WI38 (cell line): ENCODE measurements around the gene HIRA.

Source experiments
- H3K4me3 ChIP-seq: 2 replicates; pipeline ENCODE4 v1.5.1; 2011; ENCODE audit warnings: low read depth, mild to moderate bottlenecking, control low read depth, low read length
- TF ChIP-seq, protein P1 (sequence below): IDR thresholded peaks from 2 replicates; pipeline ENCODE4 v1.5.1; 2012; ENCODE audit warnings: low read depth, mild to moderate bottlenecking, control low read depth, low read length

Gene HIRA

GRCh38 chr22:19304547-19304946 lies 127.0 kb downstream of the HIRA start:
- no peak overlapping the region for H3K4me3 ChIP-seq
- TF ChIP-seq, protein P1, sequence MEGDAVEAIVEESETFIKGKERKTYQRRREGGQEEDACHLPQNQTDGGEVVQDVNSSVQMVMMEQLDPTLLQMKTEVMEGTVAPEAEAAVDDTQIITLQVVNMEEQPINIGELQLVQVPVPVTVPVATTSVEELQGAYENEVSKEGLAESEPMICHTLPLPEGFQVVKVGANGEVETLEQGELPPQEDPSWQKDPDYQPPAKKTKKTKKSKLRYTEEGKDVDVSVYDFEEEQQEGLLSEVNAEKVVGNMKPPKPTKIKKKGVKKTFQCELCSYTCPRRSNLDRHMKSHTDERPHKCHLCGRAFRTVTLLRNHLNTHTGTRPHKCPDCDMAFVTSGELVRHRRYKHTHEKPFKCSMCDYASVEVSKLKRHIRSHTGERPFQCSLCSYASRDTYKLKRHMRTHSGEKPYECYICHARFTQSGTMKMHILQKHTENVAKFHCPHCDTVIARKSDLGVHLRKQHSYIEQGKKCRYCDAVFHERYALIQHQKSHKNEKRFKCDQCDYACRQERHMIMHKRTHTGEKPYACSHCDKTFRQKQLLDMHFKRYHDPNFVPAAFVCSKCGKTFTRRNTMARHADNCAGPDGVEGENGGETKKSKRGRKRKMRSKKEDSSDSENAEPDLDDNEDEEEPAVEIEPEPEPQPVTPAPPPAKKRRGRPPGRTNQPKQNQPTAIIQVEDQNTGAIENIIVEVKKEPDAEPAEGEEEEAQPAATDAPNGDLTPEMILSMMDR = no peak

DNA sequence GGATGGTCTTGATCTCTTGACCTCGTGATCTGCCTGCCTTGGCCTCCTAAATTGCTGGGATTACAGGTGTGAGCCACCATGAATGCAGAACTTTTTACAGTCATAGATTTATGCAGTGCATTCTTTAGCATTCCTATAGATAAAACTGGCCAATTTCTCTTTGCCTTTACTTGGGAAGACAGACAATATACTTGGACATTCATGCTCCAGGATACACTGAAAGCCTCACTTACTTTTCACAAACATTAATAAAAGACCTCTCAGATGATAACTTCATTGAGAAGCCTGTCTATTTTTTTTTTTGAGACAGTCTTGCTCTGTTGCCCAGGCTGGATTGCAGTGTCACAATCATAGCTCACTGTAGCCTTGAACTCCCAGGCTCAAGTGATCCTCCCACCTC lies 127.7 kb downstream of the HIRA start:
- no peak overlapping the region for H3K4me3 ChIP-seq
- TF ChIP-seq, protein P1 = no peak

DNA sequence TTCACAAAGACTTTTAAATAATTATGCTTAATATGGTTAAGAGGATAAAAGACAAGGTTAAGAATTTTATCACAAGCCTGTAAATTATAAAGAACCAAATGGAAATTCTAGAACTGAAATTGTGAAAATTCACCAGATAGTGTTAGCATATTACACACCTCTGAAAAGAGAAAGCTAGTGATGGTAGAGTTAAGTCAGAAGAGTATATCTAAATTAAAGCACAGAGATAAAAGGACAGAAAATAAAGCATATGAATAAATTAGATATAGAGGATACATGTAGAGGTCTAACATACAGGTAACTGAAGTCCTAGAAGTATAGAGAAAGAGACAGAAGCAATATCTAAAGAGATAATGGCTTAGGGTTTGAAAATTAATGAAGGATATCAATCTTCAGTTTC lies 135.8 kb downstream of the HIRA start:
- TF ChIP-seq, protein P1 = no peak
- H3K4me3 ChIP-seq = no peak overlapping the region

GRCh38 chr22:19292458-19293230 lies 138.9 kb downstream of the HIRA start:
- H3K4me3 ChIP-seq = peak overlapping the region; percentile 72
- TF ChIP-seq, protein P1 = no peak

DNA sequence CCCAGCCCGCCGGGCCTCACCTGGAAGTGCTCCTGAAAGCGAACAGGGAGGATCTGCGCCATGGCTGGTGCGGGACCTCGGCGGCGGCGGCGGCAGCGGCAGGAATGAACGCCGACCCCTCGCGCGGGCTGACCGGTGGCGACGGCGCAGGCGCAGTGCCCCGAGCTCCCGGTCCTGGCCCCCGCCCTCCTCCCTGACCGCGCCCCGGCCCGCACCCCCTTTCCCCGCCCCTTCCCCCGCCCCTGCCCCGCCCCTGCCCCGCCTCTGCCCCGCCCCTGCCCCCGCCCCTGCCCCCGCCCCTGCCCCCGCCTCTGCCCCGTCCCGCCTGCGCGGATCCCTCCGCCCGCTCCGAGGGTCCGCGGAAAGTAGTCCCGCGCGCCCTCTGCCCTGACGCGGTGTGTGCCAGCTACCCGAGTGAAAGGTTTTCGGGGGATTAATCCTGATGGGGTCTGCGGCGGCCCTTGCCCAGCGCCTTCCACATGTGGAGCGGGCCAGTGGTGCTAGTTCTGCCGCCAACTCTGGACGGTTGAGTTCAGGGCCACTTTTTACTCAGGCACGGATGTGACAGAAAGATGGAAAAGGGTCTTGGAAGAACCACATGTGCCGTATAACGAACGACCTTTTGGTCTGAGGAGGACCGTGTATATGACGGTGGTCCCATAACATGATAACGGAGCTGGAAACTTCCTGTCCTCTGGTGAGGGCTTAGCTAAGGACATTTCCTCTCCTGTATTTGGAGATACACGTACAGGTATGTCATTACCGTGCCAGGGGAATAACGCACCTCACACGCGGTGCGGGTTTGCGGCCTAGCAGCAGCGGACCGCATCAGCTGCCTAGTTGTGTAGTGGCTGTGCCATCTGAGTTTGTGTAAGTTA lies 139.7 kb downstream of the HIRA start, which contains the start of gene CLTCL1:
CLTCL1 (minus strand) TSS at position 140 of the 878 bp plus-strand sequence; CDS start at position 62, 78 bp downstream.
- TF ChIP-seq, protein P1 = no peak

DNA sequence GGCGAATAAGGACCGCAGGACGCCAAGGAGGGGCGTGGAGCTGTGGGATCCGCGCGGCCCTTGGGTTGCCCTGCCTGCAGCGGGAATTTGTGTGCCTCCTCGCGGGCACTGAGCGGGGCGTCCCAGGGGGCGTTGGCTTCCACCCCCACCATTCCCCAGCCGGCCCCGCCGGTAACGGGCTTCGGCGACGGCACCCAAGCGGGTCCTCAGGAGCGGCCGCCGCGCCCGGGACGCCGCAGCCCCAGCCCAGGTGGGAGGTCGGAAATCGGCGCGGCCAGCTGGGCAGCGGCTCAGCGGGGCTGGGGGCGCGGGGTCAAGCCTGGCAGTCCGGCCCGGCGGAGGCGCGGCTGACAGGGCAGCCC lies 140.3 kb downstream of the HIRA start:
- TF ChIP-seq, protein P1 = no peak
- peak overlapping the region; percentile 77 for H3K4me3 ChIP-seq

More for the DNA sequence above, 139.7 kb downstream of the HIRA start, which contains the start of gene CLTCL1:
- H3K4me3 ChIP-seq = peak within 1 kb of the TSS; percentile 77
